NOMO-1 (cell line): ENCODE results near the gene ELP1.

Experiments used
- DNase-seq, 2 experiments: peaks; one replicate each; lab custom pipeline; 2025; ENCODE audit not compliant: unreplicated experiment in 2 of 2; lab: John Stamatoyannopoulos, UW

Gene ELP1

GRCh38 chr9:108832179-108832500, 101.8 kb downstream of the ELP1 start:
- no peak for DNase-seq

DNA sequence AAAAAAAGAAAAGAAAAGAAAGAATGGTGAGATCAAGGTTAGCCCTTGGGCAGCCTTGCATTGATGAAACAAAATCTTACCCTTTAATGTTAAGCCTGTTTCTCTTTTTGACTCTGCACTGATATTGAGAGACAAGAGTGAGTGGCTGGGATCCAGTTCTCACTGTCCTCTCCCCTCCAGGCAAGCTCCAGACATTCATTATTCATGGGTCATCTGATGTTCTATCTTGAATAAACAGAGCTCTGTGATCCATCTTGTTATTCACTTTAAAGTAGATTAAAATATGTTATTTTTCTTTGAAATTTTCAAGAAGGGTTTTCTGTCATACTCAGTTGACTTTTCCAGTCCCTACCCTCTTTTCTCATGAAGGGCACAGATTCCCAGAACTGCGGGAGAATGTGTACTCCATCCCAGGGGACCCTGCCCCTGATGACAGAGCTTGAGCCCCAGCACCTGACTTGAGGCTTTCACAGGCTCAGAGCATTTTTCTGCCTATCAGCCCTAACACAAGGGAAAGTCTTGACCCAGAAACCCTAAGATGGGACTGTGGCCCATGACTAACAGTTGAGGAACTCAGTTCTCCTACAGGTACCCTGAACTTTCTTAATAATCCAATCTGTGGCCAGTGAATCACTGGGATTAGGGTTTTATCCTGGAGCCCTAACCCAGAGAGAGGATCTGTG, 102.3 kb downstream of the ELP1 start:
- no peak for DNase-seq

GRCh38 chr9:108830272-108830671, 103.7 kb downstream of the ELP1 start:
- DNase-seq, result no peak

GRCh38 chr9:108823829-108824228, 110.1 kb downstream of the ELP1 start:
- no peak for DNase-seq
